IMR-90 (cell line): Measurements from ENCODE around the gene IGF2R. TPM values are rescaled to one million over a fixed set of nuclear protein-coding genes. Genes with fewer than 3 reads are reported as not detected.

Source experiments
- ATAC-seq: fragments of 200-7000 bp; cut with Tn5 transposase; 2 replicates; pipeline ENCODE4 v1.9.1; 2020; ENCODE audit warnings: low read depth, mild to moderate bottlenecking, moderate library complexity
- BruUV-seq: library from RNA; stranded (reverse); fragments of 400-500 nt; replicated peaks from 2 replicates; lab custom pipeline; 2021; lab: Mats Ljungman, UMichigan
- CTCF ChIA-PET: fragments of 300-600 bp; formaldehyde crosslinking; extraction: SDS; loops from one replicate; lab custom pipeline; 2021; ENCODE audit warnings: antibody characterized with exemption; lab: Yijun Ruan, JAX
- POLR2A ChIA-PET: fragments of 300-600 bp; sonication (Branson Sonifier 250); formaldehyde crosslinking; loops from one replicate; lab custom pipeline; 2022; ENCODE audit warnings: antibody characterized with exemption; ENCODE audit not compliant: unreplicated experiment; lab: Charles Lee
- DNase-seq: peaks from one replicate; pipeline ENCODE4 v3.0.0; 2013
- H2AFZ ChIP-seq: replicated peaks from 2 replicates; pipeline ENCODE3; 2013; ENCODE audit warnings: low read length, mild to moderate bottlenecking; ENCODE audit not compliant: poor library complexity
- H2AK5ac ChIP-seq: 2 replicates; pipeline ENCODE4 v1.6.1; 2013; ENCODE audit warnings: low read depth, low read length, inconsistent platforms
- H2AK9ac ChIP-seq: replicated peaks from 2 replicates; pipeline ENCODE3; 2013; ENCODE audit warnings: mild to moderate bottlenecking, low read depth, low read length, moderate library complexity; ENCODE audit not compliant: poor library complexity
- H2BK120ac ChIP-seq: 2 replicates; pipeline ENCODE4 v1.6.1; 2013; ENCODE audit warnings: low read depth, low read length, inconsistent platforms
- H2BK15ac ChIP-seq: 3 replicates; pipeline ENCODE4 v1.6.1; 2013; ENCODE audit warnings: low read depth, low read length, inconsistent platforms
- H2BK20ac ChIP-seq: 2 replicates; pipeline ENCODE4 v1.6.1; 2013; ENCODE audit warnings: low read depth, mild to moderate bottlenecking, inconsistent platforms, low read length, moderate library complexity
- H2BK5ac ChIP-seq: 2 replicates; pipeline ENCODE4 v1.6.1; 2013; ENCODE audit warnings: mild to moderate bottlenecking, low read depth, low read length, inconsistent platforms; ENCODE audit not compliant: poor library complexity, severe bottlenecking
- H3K14ac ChIP-seq: replicated peaks from 2 replicates; pipeline ENCODE4 v1.6.1; 2013; ENCODE audit warnings: low read depth, low read length, inconsistent platforms
- H3K18ac ChIP-seq: 2 replicates; pipeline ENCODE4 v1.6.1; 2013; ENCODE audit warnings: low read depth, low read length, control low read depth
- H3K23ac ChIP-seq: 2 replicates; pipeline ENCODE4 v1.6.1; 2013; ENCODE audit warnings: low read depth, low read length, inconsistent platforms
- H3K27ac ChIP-seq: 2 replicates; pipeline ENCODE4 v1.5.1; 2013; ENCODE audit warnings: mild to moderate bottlenecking, control low read depth, low read length; ENCODE audit not compliant: insufficient read depth
- H3K27me3 ChIP-seq: 2 replicates; pipeline ENCODE4 v1.6.1; 2013; ENCODE audit warnings: low read length; ENCODE audit not compliant: control insufficient read depth, insufficient read depth
- H3K36me3 ChIP-seq: 2 replicates; pipeline ENCODE4 v1.6.1; 2013; ENCODE audit warnings: low read length, mixed read lengths; ENCODE audit not compliant: control insufficient read depth, insufficient read depth
- H3K4ac ChIP-seq: 2 replicates; pipeline ENCODE4 v1.6.1; 2013; ENCODE audit warnings: low read depth, low read length, inconsistent platforms
- H3K4me1 ChIP-seq: 2 replicates; pipeline ENCODE4 v1.6.1; 2013; ENCODE audit warnings: low read length, mixed read lengths; ENCODE audit not compliant: control insufficient read depth, insufficient read depth
- H3K4me2 ChIP-seq: 2 replicates; pipeline ENCODE4 v1.6.1; 2013; ENCODE audit warnings: low read depth, mild to moderate bottlenecking, control low read depth, low read length, moderate library complexity
- H3K4me3 ChIP-seq: 2 replicates; pipeline ENCODE4 v1.5.1; 2013; ENCODE audit warnings: low read depth, mild to moderate bottlenecking, control low read depth, low read length, moderate library complexity; ENCODE audit not compliant: insufficient read depth
- H3K56ac ChIP-seq: 2 replicates; pipeline ENCODE4 v1.6.1; 2013; ENCODE audit warnings: low read length, inconsistent platforms; ENCODE audit not compliant: insufficient read depth; ENCODE audit errors: extremely low read depth
- H3K79me1 ChIP-seq, 2 experiments: 2 replicates each; pipeline ENCODE4 v1.6.1; 2013; ENCODE audit warnings: low read length in 2 of 2, inconsistent platforms in 1 of 2, low read depth in 1 of 2
- H3K9ac ChIP-seq: 2 replicates; pipeline ENCODE4 v1.6.1; 2013; ENCODE audit warnings: low read depth, low read length, control low read depth
- H3K9me1 ChIP-seq: 2 replicates; pipeline ENCODE4 v1.6.1; 2013; ENCODE audit warnings: low read length, inconsistent platforms; ENCODE audit not compliant: insufficient read depth
- H3K9me3 ChIP-seq: 2 replicates; pipeline ENCODE4 v1.6.1; 2013; ENCODE audit warnings: low read length; ENCODE audit not compliant: control insufficient read depth, insufficient read depth
- H4K20me1 ChIP-seq: 2 replicates; pipeline ENCODE4 v1.6.1; 2013; ENCODE audit warnings: low read length, inconsistent platforms; ENCODE audit not compliant: insufficient read depth
- H4K5ac ChIP-seq: 2 replicates; pipeline ENCODE4 v1.6.1; 2013; ENCODE audit warnings: mild to moderate bottlenecking, low read depth, low read length, control low read depth
- H4K8ac ChIP-seq, 2 experiments: 2 replicates each; pipeline ENCODE4 v1.6.1; 2013; ENCODE audit warnings: low read depth in 2 of 2, low read length in 2 of 2, control low read depth in 1 of 2, inconsistent platforms in 1 of 2
- H4K91ac ChIP-seq: 2 replicates; pipeline ENCODE4 v1.6.1; 2013; ENCODE audit warnings: low read depth, low read length, inconsistent platforms; ENCODE audit not compliant: insufficient read depth
- CHD1 ChIP-seq: IDR thresholded peaks from 2 replicates; pipeline ENCODE4 v1.6.1; 2012; ENCODE audit warnings: low read depth, low read length, improper control_type of control experiment
- FOS ChIP-seq: fragments of 150-350 bp; IDR thresholded peaks from 2 replicates; pipeline ENCODE4 v1.6.1; 2016; ENCODE audit warnings: low read depth, low read length
- RFX5 ChIP-seq: IDR thresholded peaks from 2 replicates; pipeline ENCODE4 v1.8.0; 2012; ENCODE audit warnings: low read depth, mild to moderate bottlenecking, low read length, moderate library complexity
- WGBS, 2 experiments: methylation state at CpG; one replicate each; pipeline versions ENCODE4 v1.1.5 to v1.1.7; 2013; ENCODE audit warnings: missing lambda C conversion rate in 2 of 2; ENCODE audit not compliant: insufficient read length in 1 of 2; ENCODE audit errors: extremely low coverage in 2 of 2; 5-methylcytosine and 5-hydroxymethylcytosine counted together
- dilution Hi-C: fragments of 300-500 bp; cut with HindIII; formaldehyde crosslinking; loops from one replicate; pipeline ENCODE4 v1.14.3; 2018; ENCODE audit warnings: low sequenced_read_pairs; ENCODE audit not compliant: unreplicated experiment
- in situ Hi-C: fragments of 300-500 bp; cut with MboI; formaldehyde crosslinking; loops from 3 replicates; pipeline ENCODE4 v1.14.3; 2019; ENCODE audit warnings: low sequenced_read_pairs, inconsistent platforms, mixed read lengths
- intact Hi-C: fragments of 100-400 bp; cut with micrococcal nuclease; formaldehyde crosslinking; loops from 2 replicates; pipeline ENCODE4 v1.10.0; 2022
- polyA plus RNA-seq, 3 experiments: library from polyadenylated mRNA; depleted of rRNA; stranded (reverse); fragments of >200 nt; gene quantifications; 2 replicates each; pipeline ENCODE4 v1.2.3, GENCODE V29; 2012; ENCODE audit warnings: low replicate concordance in 1 of 3
- total RNA-seq: library from RNA; depleted of rRNA; stranded (reverse); fragments of >200 nt; gene quantifications from 2 replicates; pipeline ENCODE4 v1.2.3, GENCODE V29; 2012

IGF2R gene
- total and polyA plus RNA-seq, 2 of the 4 experiments (the other 2 are of a cell fraction): 33.2 to 41.4 TPM

GRCh38 chr6:159931846-159932245 is 37.0 kb upstream of the IGF2R start:
- no TSS peak for BruUV-seq
- Histone ChIP-seq H2BK20ac (no peak overlapping the region), H4K91ac (no peak overlapping the region), H3K4ac (no peak overlapping the region), H3K9ac (no peak overlapping the region), H4K5ac (no peak overlapping the region), H3K27ac (no peak overlapping the region), H4K20me1 (no peaks in the 10 kb centered on the region), H3K36me3 (no peaks in the 10 kb centered on the region), H3K23ac (no peak overlapping the region), H2AK9ac (no peak overlapping the region), H3K9me1 (no peaks in the 10 kb centered on the region), H3K14ac (no peak overlapping the region), H2AK5ac (no peak overlapping the region), H3K9me3 (peaks cover 4% of the 10 kb centered on the region; the same call in 1 of the 2 replicates), H3K4me1 (peaks cover 5% of the 10 kb centered on the region), H3K4me3 (no peak overlapping the region), H3K18ac (no peak overlapping the region), H2BK120ac (no peak overlapping the region), H2BK5ac (no peak overlapping the region), H3K56ac (no peak overlapping the region), H3K27me3 (no peaks in the 10 kb centered on the region), H4K8ac (no peak overlapping the region), H3K4me2 (no peak overlapping the region), H3K79me1 (no peaks in the 10 kb centered on the region), H2AFZ (no peak overlapping the region), H2BK15ac (no peak overlapping the region)
- TF ChIP-seq CHD1 (no peak), FOS (no peak), RFX5 (no peak)
- dilution Hi-C loops (no loop called here), in situ Hi-C loops (no loop called here), intact Hi-C loops (loop anchor here (10.0 kb wide), 1 partner anchor 757 kb away; no protein-coding TSS in a partner anchor)
- no peak for ATAC-seq
- no peak for DNase-seq
- ChIA-PET CTCF (interaction anchor here (0.6 kb wide), 1 partner anchor 78 kb away, joined by 4 read pairs; no protein-coding TSS in a partner anchor), POLR2A (no interaction called here)
- WGBS, 2 experiments: 53% methylated on average over 3 of the region's 4 CpGs; no CpG with 5 or more reads in 1 of the 2 experiments
